Measurements from ENCODE around the gene CTRB1.

The CTRB1 gene

DNA sequence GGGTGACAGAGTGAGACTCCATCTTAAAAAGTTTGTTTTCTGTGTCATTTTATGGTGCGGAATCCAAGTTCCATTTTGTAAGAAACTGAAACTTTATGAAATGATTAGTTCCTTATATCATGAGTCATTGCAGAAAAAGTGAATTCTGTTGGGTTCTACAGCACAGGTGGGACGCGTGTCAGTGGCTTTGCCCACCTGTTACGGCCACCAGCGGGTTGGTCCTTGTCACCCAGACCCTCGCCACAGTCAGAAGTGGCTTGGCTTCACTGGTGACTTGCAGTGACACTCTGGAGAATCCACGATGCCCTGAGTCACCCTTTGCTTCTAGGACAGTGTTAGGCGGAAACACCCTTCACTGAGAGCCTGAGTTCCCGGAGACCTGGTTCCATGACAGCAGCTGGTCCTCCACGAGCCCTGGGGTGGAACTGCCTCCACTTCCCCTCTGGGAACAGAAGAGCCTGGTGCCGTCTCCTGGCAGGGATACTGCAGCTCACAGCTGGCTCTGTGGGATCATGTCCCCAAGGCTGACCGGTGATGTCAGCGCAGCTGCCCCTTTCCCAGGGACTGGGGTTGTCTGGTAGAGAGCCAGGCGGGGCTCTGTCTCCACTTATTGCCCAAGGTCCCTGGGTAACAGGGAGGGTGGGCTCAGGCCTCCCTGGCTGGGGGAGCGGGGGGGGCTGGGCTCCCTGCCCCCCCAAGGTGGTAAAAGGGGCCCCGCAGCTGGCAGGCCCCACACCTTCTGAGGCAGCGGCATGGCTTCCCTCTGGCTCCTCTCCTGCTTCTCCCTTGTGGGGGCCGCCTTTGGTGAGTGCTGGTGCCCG is at the start of gene CTRB1:
CTRB1 (plus strand) TSS at position 733 of the 821 bp plus-strand sequence; CDS start at position 753, 20 bp downstream.
- DNase-seq = peak in 33 of 58 donors; percentile 6 to 79 (median 40)

GRCh38 chr16:75169899-75170405 is 48.8 kb upstream of the CTRB1 start:
- no peak for DNase-seq

- DNase-seq = no peak
Observed at GRCh38 chr16:75172578-75172977, 46.2 kb upstream of the CTRB1 start.

DNA sequence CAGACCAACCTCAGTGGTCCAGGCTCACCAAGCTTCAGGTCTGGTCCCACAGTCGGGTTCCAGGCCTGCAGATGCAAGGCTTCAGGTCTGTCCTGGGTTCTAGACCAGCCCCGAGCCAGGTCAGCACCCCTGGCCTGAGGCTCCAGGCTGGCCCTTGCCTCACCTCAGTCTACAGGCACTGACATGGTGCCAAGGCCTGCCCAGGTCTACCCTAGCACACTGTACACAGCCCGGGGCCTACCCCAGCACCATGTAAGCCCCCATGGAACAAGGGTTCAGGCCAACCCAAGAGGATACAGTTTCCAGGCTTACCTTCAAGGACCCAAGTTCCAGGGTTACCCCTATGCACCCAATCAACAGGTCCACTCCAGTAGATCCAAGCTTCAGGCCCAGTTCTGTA is 43.7 kb upstream of the CTRB1 start:
- no peak for DNase-seq

GRCh38 chr16:75176926-75177325 is 41.9 kb upstream of the CTRB1 start:
- no peak for DNase-seq

DNA sequence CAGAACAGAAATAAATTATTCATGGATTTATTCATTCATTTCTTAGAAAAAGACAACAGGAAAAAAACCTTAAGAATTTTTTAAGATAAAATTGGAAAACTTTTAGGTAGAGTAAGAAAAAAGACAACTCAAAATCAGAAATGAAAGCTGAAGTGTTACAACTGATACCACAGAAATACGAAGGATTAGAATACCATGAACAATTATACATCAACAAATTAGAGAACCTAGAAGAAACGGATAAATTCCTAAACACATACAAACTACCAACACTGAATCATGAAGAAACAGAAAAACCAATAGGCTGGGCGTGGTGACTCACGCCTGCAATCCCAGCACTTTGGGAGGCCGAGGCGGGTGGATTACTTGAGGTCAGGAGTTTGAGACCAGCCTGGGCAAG is 39.6 kb upstream of the CTRB1 start:
- DNase-seq = no peak

DNA sequence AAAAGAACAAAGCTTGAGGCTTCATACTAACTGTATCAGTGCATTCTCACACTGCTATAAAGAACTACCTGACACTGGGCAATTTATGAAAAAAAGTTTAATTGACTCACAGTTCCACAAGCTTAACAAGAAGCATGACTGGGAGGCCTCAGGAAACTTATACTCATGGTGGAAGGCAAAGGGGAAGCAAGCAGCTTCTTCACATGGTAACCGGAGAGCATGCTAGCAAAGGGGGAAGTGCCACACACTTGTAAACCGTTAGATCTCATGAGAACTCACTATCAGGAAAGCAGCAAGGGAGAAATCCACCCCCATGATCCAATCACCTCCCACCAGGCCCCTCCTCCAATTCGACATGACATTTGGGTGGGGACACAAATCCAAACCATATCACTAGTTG is 37.2 kb upstream of the CTRB1 start:
- no peak for DNase-seq

- no peak for DNase-seq
Observed at GRCh38 chr16:75188832-75189477, 29.8 kb upstream of the CTRB1 start.

GRCh38 chr16:75189638-75190245 is 29.0 kb upstream of the CTRB1 start:
- DNase-seq = no peak

DNA sequence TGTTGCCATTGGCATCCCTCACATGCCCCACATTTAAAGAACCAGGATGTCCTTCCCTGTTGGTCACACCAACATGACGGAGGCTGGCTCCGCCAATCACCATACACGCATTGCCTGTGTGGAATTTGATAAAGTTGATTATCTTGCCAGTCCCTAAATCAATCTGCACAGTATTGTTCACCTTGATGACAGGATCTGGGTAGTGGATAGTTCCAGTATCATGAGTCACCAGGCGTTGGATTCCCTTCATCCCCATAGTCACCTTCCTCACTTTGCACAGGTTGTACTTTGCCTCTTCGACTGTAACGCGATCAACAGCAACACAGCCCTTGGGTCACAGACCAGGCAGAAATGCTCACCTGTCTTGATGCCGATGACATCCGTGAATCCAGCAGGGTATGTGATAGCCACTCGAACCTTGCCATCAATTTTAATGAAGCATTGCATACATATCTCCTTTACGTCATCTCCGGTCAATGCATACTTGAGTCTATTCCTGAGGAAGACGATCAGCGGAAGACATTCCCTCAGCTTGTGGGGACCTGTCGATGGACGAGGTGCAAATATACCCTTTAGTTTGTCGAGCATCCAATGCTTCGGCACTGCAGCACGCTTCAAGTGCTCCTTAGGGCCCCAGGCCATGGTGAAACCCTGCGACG is 26.1 kb upstream of the CTRB1 start:
- no peak for DNase-seq

DNA sequence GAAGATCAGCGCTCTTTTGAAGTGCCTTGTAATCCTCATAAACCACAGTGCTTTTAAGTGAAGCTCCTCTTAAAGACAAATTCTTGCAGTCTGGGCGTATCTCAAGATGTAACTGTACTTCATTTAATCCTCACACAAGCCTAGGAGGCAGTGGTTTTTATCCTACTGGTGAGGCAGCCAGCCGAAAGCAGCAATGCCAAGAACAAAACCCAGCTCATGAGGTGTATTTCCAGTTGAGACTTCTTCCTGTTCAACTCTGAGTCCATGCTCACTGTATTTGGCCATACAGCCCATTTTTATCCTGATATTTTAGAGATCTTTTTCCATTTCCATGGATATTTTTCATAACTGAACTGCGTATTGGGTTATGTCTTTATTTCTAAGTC is 25.5 kb upstream of the CTRB1 start:
- DNase-seq = no peak

DNA sequence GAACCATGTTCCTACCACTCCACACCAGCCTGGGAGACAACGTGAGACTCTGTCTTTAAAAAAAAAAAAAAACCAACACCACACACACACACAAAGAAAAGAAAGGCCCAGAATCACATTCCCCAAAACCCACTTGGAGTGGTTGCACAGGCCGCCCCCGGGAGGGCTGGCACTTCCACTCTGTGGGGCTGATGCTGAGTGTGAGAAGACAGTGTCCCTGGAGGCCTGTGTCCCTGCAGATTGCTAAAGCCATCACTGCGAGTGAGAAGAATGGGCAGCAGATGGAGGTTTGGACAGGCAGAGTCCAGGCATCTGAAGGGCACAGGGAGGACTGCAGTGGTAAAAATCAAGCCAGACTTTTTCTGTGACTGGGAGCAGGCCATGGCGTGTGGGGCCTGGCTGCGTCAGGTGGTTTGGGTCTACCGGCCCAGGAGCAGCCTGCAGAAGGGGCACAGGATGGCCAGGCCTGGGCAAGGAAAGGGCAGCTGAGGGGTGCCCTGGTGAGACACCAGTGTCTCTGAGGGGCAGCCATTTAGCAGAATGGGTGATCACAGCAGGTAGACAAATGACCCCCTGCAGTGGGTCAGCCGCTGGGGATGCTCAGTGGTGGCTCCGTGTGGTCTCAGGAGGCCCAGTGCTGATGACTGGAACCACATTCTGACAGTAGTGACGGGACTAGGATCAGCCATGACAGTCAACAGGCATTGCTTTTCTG is 24.9 kb upstream of the CTRB1 start:
- no peak for DNase-seq

DNA sequence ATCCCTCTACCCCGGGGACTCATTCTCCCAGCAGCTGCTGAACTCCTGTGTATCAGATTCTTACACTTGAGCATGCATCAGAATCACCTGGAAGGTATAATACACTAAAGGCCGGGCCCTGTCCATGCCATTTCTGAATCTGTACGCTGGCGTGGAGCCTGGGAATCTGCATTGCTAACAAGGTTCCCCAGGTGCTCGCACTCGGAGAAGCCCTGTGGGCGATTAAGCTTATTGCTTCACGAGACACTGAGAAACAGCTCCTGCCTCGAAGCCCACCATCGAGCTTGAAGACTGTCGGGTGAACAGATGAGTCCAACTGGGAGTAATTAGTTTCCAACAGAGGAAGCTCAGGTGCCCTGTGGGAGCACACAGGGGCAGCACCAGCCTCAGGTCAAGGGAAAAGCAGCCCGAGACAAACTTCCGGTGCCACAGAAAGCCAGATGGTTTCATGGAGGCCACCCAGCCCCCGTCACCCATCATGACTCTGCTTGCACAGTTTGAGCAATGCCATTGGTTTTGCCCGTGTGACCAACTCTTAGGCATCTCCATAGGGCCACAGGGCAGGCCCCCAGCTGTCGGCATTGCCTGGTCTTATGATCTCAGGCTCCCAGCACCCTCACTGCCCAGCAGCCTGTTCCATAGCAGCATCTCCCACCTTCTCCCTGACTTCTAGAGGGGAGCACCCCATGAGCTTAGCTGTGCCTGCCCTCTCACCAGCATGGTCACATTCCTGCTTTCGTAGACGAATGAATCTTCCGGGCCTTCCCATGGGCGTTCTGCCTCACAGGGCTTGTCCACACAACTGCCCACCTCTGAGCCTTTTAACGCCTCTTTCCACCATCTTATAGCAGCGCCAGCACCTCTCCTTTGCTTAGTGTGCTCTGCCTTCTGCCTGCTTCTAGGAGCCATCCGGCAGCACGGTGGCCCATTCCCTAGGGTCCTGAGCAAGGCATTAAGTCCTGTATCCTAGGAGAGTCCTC is 22.7 kb upstream of the CTRB1 start:
- DNase-seq = no peak

- DNase-seq = no peak
Observed at GRCh38 chr16:75196836-75197235, 22.0 kb upstream of the CTRB1 start.

- no peak for DNase-seq
Observed at GRCh38 chr16:75197522-75198134, 21.2 kb upstream of the CTRB1 start.

DNA sequence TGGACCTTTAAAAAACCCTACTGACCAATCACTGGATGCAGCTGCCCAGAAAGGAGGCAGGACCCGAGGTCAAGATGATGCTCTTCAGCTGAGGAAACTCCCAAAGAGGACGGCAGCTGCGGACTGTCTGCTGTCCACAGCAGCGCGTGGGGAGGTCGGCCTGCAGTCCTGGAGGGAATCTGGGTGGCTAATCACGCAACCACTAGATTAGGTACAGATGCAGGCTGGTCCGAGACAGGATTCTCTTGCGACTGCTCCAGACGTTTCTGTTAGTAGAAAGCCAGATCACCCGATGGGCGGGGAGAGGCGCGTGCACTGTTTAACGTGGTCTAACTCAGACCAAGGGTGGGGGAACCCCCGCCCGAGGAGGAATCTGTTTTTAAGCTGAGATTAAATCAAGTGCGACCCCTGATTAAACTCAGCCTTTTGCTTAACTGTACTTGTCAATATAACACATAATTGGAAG is 20.6 kb upstream of the CTRB1 start:
- DNase-seq = no peak

GRCh38 chr16:75202069-75202590 is 16.7 kb upstream of the CTRB1 start:
- DNase-seq = no peak

DNA sequence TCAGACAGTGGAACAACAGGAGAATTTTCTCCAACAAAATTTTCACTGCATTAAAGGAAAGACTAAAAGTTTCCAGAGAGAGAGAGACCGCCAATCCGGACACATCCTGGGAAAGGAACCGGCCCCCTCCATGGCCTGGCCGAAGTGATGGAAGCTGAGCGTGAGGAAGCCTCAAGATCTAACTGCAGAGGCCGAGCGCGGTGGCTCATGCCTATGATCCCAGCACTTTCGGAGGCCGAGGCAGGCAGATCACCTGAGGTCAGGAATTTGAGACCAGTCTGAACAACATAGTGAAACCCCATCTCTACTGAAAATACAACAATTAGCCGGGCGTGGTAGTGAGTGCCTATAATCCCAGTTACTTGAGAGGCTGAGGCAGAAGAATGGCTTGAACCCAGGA is 15.7 kb upstream of the CTRB1 start:
- DNase-seq = no peak

All from anterior cingulate cortex (tissue), 58 donors.